Fibroblast of the conjunctiva (primary cell): ENCODE measurements around the gene HDAC11.
"Not testable (repeated sequence)": the region's sequence is repeated elsewhere in the genome, so short reads cannot be mapped to it uniquely, and the experiment has no call there.

Experiments used
- DNase-seq: peaks from one replicate; pipeline ENCODE4 v3.0.0-alpha.2; 2010; ENCODE audit warnings: low read depth

The HDAC11 gene

DNA sequence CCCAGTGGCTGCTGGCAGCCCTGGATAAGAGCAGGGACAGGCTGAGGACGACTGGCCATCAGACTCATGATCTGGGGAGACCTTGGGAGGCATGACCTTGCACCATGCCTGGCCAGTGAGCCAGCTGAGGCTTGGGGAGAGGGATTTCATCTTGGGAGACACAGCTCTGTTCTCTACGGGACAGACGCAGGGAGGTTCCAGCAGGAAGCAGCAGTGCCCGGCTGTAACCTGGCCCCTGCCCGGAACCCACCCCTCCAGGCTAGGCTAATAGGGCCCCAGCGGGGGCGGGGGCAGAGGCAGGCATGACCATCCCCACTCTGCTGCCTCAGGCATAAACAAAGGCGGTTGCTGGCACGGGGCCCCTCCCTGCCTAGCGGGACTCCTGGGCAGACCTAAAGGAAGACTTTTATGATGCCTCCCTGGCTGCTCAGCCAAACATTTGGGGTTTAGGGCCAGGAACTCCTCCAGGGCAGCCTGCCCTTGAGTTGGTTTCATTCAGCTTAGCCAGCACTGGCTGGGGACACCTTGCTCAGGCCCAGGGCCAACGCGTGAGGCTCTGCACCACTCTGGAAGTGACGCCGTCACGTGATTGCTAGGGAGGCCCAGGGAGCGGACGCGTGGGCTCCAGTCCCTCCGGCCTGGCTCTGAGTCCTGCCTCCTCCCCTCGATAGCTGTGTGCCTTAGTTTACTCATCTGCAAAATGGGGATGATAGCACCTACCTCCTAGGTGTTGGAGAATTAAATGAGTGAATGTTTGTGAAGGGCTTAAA, 27.6 kb downstream of the HDAC11 start:
- no peak for DNase-seq

DNA sequence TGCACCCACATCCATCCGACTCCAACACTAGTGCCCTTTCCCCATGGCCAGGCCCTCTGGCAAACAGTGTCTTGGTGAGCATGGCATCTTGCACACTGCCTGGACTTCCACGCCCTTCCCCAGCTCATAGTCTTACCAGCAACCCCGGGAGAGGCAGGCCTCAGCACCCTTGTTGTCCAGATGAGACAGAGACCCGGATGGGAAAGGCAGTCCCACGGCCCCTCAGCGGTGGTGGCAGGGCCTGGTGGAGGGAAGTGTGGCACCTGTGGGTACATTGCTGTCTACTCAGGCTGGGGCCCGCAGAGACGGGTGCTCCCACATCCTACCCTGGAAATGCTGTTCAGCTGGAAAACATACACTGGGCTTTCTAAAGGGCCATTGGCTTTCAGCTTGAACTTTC, 28.4 kb downstream of the HDAC11 start:
- no peak for DNase-seq

DNA sequence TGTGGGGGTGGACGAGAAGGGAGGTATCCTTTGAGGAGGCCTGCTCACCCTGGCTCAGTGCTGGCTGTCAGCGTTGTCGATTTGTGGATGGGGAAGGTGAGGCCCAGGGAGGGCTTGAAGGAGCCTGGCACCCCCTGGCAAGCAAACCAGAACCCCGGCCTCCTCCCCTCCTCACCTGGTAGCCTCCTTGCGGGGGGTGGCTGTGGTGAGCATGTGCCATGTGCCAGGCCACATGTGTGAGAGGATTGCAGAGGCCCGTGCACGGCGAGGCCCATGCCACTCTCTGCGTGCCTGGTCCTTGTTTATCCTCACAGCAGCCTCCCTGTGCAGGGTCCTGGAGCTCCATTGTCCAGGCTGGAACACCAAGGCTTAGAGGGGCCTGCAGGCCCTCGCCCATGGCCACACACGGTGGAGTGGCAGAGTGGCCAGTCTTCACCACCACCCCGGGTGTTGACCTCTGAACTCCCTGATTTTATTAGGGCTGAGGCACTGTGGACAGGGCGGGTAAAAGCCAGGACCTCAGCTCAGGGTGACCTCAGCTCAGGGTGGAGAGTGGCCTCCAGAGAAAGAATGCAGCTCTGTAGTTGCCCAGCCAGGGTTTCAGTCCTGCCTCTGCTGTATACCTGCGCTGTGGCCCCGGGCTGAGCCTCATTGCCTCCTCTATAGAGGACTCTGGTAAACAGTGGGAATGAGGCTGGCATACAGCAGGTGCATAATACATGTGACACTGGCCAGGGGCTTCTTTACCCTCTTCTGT, 29.1 kb downstream of the HDAC11 start:
- no peak for DNase-seq

DNA sequence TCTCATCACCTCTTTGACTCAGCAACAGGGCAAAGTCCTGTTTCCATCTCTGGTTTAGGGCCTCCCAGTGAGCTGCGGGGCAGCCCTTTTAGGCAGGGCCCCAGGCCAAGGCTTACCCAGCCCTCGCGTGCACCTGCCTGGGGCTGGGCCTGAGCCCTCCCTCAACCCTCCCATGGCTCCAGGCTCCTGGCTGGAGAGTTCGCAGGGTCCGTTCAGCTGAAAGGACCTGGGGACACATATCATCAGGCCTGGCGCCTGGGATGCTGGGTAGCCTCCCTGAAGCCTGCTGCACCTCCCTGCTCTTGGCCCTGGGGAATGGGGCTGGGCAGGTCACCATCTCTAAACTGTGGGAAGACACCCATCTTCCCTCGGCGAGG, 29.7 kb downstream of the HDAC11 start:
- no peak for DNase-seq

DNA sequence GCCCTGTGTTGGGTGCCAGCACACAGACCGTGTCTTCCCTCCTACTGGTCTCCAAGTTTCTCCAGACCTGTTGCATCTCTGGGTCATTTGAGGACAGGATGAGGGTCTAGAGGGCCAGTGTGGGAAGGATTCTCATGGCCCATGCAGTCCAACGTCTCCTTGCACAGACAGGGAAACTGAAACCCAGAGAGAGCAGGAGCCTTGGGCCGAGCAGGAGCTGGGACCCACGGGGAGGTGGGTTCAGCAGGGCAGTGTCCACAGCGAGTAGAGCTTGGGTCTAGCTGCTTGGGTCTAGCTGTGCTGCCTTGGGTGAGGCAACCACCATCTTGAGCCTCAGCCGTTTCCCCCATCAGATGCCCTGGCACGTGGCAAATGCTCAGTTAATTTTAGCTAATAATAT, 32.3 kb downstream of the HDAC11 start:
- DNase-seq, result no peak

DNA sequence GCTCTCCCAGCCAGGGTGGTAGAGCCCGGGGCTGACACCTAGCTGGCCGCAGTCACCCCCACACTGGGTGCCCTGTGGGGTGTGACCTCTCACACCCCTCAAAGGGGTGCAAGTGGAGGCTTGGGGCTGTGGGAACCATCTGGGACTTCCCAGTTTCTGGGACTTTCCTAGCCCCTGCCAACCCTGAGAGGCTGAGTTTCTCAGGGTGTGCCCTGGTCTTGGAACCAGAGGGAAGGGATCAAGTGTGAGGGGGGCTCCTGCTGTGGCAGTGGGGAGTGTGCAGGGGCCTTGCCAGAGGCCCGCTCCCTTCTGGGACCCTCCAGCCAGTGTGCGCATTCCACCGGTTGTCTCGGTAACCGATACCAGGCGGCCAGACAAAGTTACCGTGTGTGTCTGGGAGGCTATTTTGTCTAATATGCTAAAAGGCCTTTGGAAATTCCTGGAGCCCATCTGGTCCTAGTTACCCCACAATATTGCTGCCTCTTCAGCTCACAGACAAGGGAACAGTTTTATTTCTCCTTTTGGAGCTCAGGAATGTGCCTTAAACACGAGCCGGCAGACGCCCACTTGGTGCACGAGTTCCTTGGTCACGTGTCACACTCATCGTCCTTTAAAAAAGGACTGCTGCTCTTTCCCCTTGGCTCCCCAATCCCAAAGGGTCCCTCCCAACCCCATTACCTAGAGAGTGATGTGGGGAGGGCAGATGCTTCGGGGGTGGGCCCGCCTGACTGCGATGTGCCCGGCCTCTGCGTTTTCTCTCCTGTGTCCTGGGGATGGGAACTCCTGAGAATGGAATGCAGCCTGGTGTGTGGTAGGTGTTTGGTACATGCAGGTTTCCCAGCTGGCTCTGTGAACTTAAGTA, 33.2 kb downstream of the HDAC11 start:
- peak; percentile 51 for DNase-seq

DNA sequence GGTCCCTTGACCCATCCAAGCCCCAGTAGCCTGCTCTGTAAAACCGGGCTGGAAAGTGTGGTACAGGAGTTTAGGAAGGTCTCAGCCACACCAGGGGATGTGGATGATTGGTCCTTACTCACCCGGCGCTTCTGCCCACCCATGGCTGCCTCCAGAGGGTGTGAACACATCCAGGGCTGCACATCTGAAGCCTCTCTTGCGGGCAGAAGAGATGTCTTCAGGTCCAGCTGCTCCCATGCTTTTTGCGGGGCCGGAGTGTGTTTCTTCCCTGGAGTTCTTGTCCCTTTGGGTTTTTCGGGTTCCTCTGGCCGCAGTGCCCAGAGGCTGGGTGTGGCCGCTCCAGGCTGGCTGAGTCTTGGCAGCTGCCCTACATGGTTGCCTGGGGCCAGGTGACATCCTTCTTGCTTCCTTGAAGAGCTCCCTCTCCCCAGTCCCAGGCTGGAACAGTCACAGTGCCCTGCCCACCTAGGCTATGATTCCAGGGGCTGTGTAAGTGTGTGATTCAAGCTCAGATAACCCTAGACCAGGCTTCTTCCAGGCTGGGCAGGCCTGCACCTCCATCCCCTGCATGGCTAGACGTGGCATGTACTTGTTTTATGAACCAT, 33.9 kb downstream of the HDAC11 start:
- DNase-seq, result no peak

DNA sequence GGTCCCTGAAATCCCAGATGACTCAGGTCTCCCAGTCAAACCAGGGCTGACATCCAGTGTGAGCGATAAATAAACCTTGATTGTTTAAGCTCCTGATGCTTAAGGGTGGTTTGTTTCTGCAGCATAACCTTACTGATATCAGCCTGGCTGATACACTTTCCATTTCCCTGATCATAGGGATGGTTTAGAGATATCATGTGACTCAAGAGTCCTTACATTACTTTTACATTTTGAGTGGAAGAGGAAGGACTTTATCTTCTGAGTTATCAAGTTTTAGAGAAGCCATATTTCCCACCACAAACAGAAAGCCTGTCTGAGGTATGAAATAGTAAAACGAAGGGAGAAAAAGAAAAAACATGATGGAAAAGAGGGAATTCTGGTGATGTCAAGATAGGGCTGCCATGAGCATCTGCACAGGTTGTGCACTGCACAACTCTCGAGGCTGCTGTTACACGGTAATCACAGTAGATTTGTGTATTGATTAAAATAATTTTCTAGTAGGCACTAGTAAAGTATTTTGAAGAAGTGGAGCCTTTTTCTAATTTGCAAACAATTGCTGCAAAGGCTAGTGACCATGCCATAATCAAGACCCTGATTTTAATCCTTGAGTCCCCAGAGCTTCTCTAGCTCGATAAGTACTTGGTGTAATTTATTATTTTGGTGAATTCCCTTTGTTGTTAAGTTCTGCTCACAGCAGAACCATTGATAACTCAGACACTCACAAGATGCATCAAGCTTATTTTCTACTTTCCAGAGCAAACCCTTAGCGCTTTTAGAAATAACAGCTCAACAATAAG, 34.7 kb downstream of the HDAC11 start:
- DNase-seq, result no peak

DNA sequence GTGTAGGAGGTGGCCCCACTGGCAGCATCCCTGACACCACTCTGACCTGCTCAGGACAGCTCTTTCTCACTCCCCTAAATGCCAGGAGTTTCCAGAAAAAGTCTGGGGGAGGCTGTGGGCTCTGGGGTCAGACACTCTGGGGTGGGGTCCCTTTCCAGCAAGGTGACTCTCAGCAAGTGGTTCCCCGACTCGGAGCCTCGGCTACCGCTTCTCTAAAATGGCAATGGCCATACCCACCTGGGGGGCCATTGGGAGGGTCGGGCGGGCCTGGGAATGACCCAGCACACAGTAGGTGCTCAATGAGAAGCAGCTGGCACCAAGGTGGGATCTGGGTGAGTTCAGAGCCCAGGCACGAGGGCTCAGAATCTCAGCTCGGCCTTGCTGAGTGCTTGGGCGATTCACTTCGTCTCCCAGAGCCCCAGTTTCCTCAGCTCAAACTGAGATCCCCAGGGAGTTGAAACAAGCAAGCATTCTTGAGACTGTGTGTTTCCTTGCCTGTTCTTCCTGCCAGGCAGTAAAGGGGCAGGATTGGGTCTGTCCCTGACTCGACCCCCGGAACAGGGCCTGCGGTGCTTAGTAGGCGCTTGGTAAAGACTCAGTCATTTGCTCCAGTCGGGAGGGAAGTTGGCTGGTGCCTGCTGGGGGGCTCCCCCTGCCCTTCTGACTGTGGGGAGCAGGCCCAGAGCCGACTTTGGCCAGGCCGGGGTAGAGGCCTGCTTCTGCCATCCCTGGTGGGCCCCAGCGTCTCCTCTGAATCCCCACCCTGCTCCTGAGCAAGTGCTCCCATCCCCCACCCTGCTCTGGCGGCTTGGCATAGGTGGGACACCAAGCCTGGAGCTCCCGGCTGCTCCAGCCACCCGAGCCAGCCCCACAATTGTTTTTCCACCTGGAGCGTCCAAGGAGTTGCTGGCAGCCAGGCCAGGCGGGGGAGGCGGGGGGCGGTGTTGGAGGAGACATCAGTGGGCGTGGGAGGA, 36.0 kb downstream of the HDAC11 start:
- DNase-seq, result no peak

DNA sequence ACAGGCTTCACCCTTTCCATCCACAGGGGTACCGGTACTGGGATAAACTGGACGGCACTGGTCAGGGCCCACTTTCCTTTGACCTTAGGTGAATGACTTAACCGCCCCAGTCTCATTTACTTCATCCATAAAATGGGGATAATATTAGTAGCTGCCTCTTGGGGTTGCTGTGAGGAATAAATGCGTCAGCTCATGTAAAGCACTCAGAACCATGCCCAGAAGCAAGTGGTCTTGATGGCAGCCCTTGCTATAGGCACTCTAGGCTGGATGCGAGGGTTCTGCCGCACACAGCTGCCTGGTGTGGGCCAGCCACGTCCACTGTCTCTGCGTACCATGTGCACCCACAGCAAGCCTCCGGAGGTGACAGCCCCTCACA, 36.6 kb downstream of the HDAC11 start:
- no peak for DNase-seq

DNA sequence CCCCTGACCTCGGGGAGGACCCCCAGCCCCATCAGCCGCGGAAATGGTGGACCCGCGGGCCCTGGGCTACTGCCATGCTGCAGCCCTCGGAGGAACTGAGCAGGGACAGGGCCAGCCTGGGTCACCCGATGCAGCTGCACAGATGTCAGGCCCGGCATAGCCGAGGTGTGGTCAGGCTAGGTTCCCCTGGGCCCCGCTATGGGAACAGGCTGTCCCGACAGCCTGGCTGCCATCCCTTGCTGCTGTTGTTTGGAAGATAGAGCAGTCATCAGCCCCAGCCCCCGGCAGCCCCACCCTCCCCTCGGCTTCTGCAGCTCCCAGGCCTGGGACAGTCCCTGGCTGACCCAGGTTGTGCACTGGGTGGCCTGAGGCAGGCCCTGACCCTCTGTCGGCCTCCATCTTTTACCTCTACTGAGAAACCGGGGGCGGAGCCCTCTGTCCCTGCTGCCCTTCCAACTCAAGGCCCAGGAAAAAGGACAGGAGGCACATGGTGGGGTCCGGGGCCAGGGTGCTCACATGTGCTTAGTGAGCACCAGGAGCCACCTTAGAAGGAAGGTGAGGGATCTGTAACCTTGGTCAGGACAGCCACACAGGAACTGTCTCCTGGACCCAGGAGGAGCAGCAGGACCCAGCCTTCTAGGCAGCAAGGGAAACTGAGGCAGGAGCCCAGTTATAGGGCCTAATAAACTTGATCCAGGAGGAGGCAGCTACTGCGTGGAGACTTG, 37.3 kb downstream of the HDAC11 start:
- no peak for DNase-seq

DNA sequence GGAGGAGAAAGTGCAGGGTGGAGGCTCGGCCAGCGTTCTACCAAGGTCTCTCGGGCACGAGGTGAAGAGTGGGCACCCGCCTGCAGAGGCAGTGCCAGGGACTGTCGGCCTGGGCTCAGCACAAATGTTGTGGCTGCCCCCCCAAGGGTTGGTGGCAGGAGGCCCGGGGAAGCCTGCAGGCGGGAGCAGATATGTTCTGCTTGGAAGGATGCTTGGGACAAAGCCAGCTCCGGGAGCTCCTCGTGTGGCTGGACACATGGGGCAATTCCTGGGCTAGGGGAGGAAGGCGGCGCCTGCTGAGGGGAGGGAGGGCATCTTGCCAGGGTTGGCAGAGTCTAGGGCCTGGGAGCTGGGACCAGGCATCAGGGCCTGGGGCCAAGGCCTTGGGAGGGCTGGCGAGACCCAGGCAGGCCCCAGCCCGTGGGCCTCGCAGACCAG, 38.4 kb downstream of the HDAC11 start:
- DNase-seq, result peak; percentile 50

DNA sequence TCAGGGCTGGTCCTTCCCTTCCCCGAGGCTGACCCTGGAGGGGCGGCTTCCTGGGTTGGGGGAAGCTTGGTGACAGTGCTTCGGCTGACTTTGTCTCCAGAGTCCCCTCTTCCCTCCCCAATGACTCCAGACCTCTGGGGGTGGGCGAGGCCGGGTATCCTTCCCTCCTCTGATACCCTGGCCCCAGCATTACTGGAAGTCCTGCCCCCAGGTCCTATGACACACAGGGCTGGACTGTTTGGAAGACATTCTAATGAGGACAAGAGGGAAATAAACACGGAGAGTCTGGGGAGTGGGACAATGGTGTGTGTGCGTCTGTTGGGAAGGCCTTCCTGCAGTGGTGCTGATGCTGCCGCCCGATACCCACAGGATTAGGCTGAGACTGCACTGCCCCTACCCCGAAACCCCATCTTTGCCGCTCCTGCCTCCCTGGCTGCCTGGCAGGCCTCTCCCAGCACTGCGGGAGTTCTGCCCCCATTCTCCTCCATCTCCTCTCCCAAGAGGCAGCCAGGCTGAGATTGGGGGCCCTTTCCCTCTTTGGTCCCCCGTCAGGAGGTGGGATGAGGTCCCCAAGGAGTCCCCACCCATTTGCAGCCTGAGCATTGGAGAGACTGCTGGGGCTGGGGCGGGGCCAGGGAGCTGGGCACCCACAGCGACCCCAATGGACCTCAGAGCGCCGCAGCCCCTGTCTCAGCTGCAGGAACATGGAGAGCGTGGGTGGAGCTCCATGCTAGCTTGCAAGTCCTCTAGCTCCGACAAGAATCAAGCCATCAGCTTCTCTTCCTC, 39.1 kb downstream of the HDAC11 start:
- DNase-seq, result no peak

DNA sequence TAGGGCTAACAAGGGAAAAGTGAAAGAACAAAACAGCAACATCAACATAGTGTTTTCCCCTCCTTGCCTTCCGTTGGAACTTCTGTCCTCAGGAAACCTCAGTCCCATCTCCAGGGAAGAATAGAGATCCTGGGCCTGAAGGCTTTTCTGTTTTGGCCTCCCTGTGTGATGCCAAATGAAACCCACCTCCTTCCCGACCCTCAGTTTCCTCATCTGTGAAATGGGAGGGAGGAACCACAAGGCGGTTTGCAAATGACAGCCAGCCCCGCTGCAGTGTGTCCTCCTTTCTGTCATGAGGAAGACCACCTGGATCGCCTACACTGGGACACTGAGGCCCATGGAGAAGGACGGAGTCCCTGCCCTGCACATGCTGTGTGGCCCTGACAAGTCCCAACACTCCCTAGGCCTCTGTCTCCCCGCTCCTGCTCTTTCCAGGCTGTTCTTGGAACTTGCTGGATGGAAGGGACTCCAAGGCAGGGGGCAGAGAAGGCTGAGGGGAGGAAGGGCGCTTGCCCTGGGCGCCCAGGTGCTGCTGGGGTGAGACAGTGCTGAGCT, 40.3 kb downstream of the HDAC11 start:
- DNase-seq, result no peak

DNA sequence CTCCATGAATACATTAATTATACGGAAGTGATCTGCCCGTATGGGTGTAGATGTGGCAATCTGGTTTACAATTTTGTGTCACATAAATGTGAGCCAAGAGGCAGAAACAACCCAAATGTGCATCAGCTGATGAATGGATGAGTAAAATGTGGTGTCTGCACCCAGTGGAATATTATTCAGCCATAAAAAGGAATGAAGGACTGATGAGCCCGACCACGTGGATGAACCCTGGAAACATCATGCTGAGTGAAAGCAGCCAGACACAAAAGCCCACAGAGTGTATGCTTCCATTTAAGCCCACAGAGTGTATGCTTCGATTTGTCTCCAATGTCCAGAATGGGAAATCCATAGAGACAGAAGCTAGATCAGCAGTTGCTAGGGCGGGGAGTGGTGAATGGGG, 41.2 kb downstream of the HDAC11 start:
- DNase-seq, result no peak

DNA sequence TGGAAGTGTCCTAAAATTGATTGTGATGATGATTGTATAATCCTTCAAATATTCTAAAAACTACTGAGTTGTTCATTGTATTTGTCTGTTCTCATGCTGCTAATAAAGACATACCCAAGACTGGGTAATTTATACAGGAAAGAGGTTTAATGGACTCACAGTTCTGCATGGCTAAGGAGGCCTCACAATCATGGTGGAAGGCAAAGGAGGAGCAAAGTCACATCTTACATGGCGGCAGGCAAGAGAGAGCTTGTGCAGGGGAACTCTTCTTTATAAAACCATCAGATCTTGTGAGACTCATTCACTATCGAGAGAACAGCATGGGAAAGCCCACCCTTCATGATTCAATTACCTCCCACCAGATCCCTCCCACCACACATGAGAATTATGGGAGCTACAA, 41.6 kb downstream of the HDAC11 start:
- DNase-seq, result not testable (repeated sequence)

DNA sequence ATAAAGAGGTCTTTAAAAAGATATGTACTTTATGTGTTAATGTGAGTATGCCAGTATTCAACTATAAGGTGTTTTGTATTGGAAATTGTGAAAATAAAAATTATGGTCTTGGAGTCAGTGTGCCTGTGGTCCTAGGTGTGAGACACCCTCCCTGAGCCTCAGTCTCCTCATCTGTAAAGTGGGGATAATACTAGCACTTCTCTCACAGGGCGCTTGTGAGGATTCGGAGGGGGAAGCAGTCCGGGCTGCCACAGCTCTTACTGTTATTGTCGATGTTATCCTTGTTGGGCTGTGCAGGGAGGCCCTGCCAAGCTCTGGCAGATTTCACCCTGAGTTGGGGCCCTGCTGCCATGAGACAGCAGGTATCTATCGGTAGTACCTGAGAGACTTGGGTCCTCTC, 42.1 kb downstream of the HDAC11 start:
- no peak for DNase-seq

DNA sequence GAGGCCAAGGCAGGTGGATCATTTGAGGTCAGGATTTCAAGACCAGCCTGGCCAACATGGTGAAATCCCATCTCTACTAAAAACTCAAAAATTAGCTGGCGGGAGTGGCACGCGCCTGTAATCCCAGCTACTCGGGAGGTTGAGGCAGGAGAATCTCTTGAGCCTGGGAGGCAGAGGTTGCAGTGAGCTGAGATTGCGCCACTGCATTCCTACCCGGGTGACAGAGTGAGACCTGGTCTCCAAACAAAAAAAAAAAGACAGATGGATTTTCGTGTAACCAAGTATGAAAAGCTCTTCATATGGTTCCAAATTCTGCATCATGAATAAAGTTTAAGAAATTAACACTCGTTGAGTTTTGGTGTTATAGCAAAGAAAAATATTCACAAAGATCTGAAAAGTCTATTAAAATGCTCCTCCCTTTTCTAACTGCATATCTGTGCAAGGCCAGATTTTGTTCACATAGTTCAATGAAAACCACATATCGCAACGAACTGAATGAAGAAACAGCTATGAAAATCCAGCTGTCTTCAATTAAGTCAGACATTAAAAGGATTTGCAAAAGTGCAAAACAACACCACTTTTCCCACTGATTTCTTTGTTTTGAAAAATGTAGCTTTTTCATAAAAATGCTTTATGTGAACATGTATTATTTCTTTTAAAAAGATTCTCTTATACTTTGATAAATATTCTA, 45.0 kb downstream of the HDAC11 start:
- DNase-seq, result no peak
